Astrocyte (in vitro differentiated cells and primary cell): ENCODE measurements around the gene JMJD1C. TPM values are rescaled to one million over a fixed set of nuclear protein-coding genes. Genes with fewer than 3 reads are reported as not detected.

ENCODE experiments used
- DNase-seq: peaks from one replicate; pipeline ENCODE4 v3.0.0-alpha.2; 2010; ENCODE audit warnings: low read depth
- FAIRE-seq: peaks from 2 replicates; lab custom pipeline; 2011; peaks lifted over from hg19 to GRCh38; lab: Jason Lieb, UNC
- H2AFZ ChIP-seq: 2 replicates; pipeline ENCODE4 v1.6.0; 2012; ENCODE audit warnings: low read depth, low read length, inconsistent platforms
- H3K27ac ChIP-seq: 2 replicates; pipeline ENCODE4 v1.5.1; 2011; ENCODE audit warnings: low read depth, low read length, inconsistent platforms
- H3K27me3 ChIP-seq: 2 replicates; pipeline ENCODE4 v1.6.0; 2011; ENCODE audit warnings: low read length, inconsistent platforms; ENCODE audit not compliant: insufficient read depth
- H3K36me3 ChIP-seq: 2 replicates; pipeline ENCODE4 v1.5.1; 2011; ENCODE audit warnings: low read length, inconsistent platforms; ENCODE audit not compliant: insufficient read depth
- H3K4me1 ChIP-seq: 2 replicates; pipeline ENCODE4 v1.5.1; 2011; ENCODE audit warnings: low read length, inconsistent platforms; ENCODE audit not compliant: insufficient read depth
- H3K4me2 ChIP-seq: 2 replicates; pipeline ENCODE4 v1.6.0; 2012; ENCODE audit warnings: low read length, inconsistent platforms
- H3K4me3 ChIP-seq: 2 replicates; pipeline ENCODE4 v1.5.1; 2011; ENCODE audit warnings: low read depth, mild to moderate bottlenecking, low read length, inconsistent platforms; ENCODE audit not compliant: insufficient read depth
- H3K79me2 ChIP-seq: 2 replicates; pipeline ENCODE4 v1.6.0; 2012; ENCODE audit warnings: mild to moderate bottlenecking, low read length, inconsistent platforms; ENCODE audit not compliant: insufficient read depth
- H3K9ac ChIP-seq: 2 replicates; pipeline ENCODE4 v1.6.0; 2012; ENCODE audit warnings: mild to moderate bottlenecking, low read length, inconsistent platforms
- H3K9me3 ChIP-seq: 2 replicates; pipeline ENCODE4 v1.5.1; 2012; ENCODE audit warnings: low read depth, mild to moderate bottlenecking, low read length, inconsistent platforms; ENCODE audit not compliant: insufficient read depth
- H4K20me1 ChIP-seq: 2 replicates; pipeline ENCODE4 v1.6.0; 2012; ENCODE audit warnings: low read length, inconsistent platforms; ENCODE audit not compliant: insufficient read depth
- H3K27ac Mint-ChIP-seq: one replicate; pipeline ENCODE4 v1.8.0; 2021; ENCODE audit warnings: mild to moderate bottlenecking, mixed read lengths; ENCODE audit not compliant: unreplicated experiment
- H3K27me3 Mint-ChIP-seq: one replicate; pipeline ENCODE4 v1.8.0; 2021; ENCODE audit warnings: low read depth, mixed read lengths; ENCODE audit not compliant: unreplicated experiment
- H3K36me3 Mint-ChIP-seq: one replicate; pipeline ENCODE4 v1.8.0; 2021; ENCODE audit warnings: low read depth, mixed read lengths; ENCODE audit not compliant: unreplicated experiment
- H3K4me1 Mint-ChIP-seq: one replicate; pipeline ENCODE4 v1.8.0; 2021; ENCODE audit warnings: low read depth, mixed read lengths; ENCODE audit not compliant: unreplicated experiment
- H3K4me3 Mint-ChIP-seq: one replicate; pipeline ENCODE4 v1.8.0; 2021; ENCODE audit warnings: mild to moderate bottlenecking, moderate library complexity, mixed read lengths; ENCODE audit not compliant: unreplicated experiment
- H3K9me3 Mint-ChIP-seq: one replicate; pipeline ENCODE4 v1.8.0; 2021; ENCODE audit warnings: mild to moderate bottlenecking, mixed read lengths; ENCODE audit not compliant: unreplicated experiment
- CTCF ChIP-seq: IDR thresholded peaks from 2 replicates; pipeline ENCODE4 v1.5.1; 2011; ENCODE audit warnings: low read depth, mild to moderate bottlenecking, inconsistent platforms, low read length, moderate library complexity; ENCODE audit not compliant: insufficient read depth
- EZH2 ChIP-seq: IDR thresholded peaks from 2 replicates; pipeline ENCODE4 v1.6.1; 2012; ENCODE audit warnings: mild to moderate bottlenecking, low read length, inconsistent platforms; ENCODE audit not compliant: insufficient read depth
- total RNA-seq: library from RNA; stranded (reverse); gene quantifications from 2 replicates; pipeline ENCODE4 v1.2.1, GENCODE V29; 2021

Gene JMJD1C
- total RNA-seq, 1 donor from 2014 or later = 61.0 TPM

GRCh38 chr10:63466144-63466935 is 563 bp upstream of the JMJD1C start:
- H3K4me1 Mint-ChIP-seq = peaks cover 4% of the 10 kb centered on the region
- peak overlapping the region; percentile 93 for H3K4me3 Mint-ChIP-seq

GRCh38 chr10:63464402-63465292 is 1.1 kb downstream of the JMJD1C start:
- peak overlapping the region; percentile 96 for H3K4me3 ChIP-seq
- H3K4me2 ChIP-seq = peak overlapping the region; percentile 94
- H3K27me3 ChIP-seq = no peaks in the 10 kb centered on the region
- FAIRE-seq = no peak
- Mint-ChIP-seq H3K9me3 (no peaks in the 10 kb centered on the region), H3K36me3 (no peaks in the 10 kb centered on the region), H3K27me3 (no peaks in the 10 kb centered on the region), H3K27ac (peak overlapping the region; percentile 75), H3K4me1 (peaks cover 4% of the 10 kb centered on the region), H3K4me3 (peak overlapping the region; percentile 92)
- H3K4me1 ChIP-seq = peaks cover 8% of the 10 kb centered on the region
- peaks cover 39% of the 10 kb centered on the region for H4K20me1 ChIP-seq
- peak overlapping the region; percentile 84 for H2AFZ ChIP-seq
- no peaks in the 10 kb centered on the region for H3K36me3 ChIP-seq
- peak overlapping the region; percentile 95 for H3K9ac ChIP-seq
- H3K9me3 ChIP-seq = no peaks in the 10 kb centered on the region
- peak; percentile 32 for DNase-seq
- TF ChIP-seq CTCF (no peak), EZH2 (no peak)
- peak overlapping the region; percentile 88 for H3K27ac ChIP-seq
- peaks cover 95% of the 10 kb centered on the region for H3K79me2 ChIP-seq

More at GRCh38 chr10:63466144-63466935, 563 bp upstream of the JMJD1C start:
- peak overlapping the region; percentile 95 for H3K9ac ChIP-seq
- peak overlapping the region; percentile 84 for H2AFZ ChIP-seq
- Mint-ChIP-seq H3K9me3 (no peaks in the 10 kb centered on the region), H3K27ac (peak overlapping the region; percentile 95), H3K27me3 (no peaks in the 10 kb centered on the region), H3K36me3 (no peaks in the 10 kb centered on the region)
- H3K27me3 ChIP-seq = no peaks in the 10 kb centered on the region
- no peaks in the 10 kb centered on the region for H3K9me3 ChIP-seq
- H4K20me1 ChIP-seq = peaks cover 40% of the 10 kb centered on the region
- peak overlapping the region; percentile 88 for H3K27ac ChIP-seq
- TF ChIP-seq EZH2 (no peak), CTCF (no peak)
- H3K79me2 ChIP-seq = peaks cover 93% of the 10 kb centered on the region
- H3K36me3 ChIP-seq = no peaks in the 10 kb centered on the region
- peak overlapping the region; percentile 96 for H3K4me3 ChIP-seq
- H3K4me2 ChIP-seq = peak overlapping the region; percentile 94
- no peak for FAIRE-seq
- DNase-seq = peak; percentile 58
- peaks cover 8% of the 10 kb centered on the region for H3K4me1 ChIP-seq
